NCI-H2196 treated with DMSO at 0.1 percent for 48 hours (cell line): ENCODE results near the gene GLI1.
"Not testable (repeated sequence)": the region's sequence is repeated elsewhere in the genome, so short reads cannot be mapped to it uniquely, and the experiment has no call there.

Experiments used
- DNase-seq: peaks from one replicate; lab custom pipeline; 2025; ENCODE audit not compliant: unreplicated experiment; lab: John Stamatoyannopoulos, UW

The GLI1 gene

GRCh38 chr12:57475271-57476161 lies 15.9 kb downstream of the GLI1 start:
- DNase-seq: no peak

DNA sequence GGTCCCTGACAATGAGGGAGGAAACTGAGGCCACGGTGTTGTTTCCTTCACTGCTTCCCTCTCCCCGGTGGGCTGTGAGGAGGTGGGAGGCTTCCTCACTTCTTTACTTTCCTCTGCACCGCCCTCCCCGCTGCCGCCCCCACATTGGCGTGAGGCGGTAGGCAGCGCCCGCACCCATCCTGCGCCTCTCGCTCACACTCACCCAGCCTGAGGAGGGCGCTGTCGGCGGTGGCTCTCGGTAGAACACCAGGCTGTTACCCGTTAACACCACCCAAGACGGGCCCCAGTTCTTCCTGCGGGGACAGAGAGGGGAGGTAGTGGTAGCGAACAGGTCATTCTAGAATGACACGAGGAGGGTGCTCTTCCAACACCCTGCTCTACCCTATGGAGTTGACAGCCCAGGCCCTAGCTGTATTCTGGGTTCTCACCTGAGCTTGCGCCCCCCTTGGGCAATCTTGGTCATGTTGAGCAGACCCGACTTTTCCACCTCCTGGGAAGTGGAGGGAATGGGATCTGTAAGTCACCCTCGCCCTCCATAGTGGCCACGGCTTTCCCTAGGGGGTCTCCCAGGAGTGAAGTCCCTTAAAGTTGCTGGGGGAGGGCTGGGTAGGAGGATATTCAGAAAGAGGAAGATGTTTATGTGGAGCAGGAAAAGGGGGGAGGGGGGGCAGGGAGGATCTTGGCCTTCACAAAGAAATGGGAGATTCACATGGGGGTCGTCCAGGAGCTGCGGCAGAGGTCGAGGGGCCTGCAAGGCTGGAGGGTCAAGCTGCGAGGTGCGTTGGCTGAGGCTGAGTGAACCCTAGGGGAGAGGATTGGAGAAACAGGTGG lies 16.8 kb downstream of the GLI1 start:
- DNase-seq: no peak

DNA sequence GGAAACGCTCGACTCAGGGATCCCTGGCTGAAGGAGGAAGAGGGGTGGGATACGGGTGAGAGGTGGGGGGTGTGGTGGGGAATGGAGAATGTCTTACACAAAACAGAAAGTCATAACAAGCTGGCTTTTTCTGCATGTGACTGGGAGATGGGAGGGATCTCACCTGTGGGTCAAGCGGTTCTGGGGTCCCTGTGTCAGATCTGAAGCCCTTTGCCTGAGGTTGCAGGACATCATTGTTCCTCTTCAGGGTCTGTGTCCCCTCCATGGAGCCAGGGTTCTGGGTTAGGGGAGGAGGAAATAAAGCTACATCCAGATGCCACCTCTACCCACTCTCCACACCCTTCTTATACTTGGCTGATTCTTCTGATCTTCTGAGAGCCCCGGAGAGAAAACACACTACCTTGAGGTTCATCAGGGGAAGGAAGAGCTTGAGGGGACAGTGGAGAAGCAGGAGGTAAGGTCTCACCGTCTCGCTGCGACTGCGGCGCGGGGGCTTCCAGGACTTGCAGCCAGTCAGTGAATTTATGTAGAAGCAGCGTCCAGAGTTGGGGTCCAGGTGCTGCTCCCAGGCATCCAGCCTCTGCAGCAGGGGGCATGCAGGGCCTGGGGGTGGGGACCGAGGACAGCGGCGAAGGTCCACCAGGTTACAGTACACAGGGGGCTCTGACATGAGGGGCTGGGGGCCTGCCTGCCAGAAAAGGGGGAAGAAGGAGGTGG lies 17.6 kb downstream of the GLI1 start:
- no peak for DNase-seq

DNA sequence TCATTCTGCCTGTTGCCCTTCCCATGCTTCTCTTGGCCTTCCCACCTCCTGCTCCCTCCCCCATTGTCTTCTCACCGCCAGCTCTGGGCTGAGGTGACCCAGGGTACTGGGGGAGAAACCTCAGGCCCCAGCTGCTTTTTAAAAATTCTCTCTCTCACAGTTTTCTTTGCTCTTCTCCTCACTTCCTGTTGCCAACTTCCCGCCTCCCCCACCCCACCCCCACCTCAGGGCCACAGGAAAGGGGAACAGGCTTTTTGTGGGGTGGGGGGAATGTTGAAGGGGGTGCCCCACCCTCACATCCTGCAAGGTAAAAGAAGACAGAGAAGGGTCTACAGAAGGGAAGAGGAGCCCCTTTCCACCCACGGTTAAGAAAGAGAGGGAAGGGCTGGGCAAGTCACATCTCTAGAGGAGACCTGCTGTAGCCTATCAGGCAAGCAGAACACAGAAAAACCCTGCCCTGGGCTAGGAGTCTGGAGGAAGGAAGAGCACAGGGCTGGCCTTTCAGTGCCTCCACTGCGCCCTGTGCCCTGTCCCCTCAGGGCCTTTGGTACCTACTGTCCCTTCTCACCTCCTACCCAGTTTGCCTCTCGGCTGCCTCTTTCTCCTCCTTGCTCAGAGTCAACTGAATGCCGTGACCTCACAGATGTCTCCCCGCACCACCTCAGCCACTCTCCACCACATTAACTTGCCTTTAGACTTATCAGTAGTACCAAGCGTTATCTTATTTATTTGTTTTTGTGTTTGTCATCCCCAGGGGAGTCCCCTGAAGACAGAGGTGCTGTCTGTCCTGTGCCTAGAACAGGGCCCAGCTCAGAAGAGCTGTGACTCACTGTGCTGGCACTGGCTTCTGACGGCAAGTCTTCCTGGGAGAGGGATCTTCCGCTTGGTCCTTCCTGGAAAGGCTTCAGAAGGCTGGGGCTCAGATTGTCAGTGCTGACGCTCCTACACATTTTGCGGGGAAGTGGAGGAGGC lies 18.4 kb downstream of the GLI1 start:
- no peak for DNase-seq

DNA sequence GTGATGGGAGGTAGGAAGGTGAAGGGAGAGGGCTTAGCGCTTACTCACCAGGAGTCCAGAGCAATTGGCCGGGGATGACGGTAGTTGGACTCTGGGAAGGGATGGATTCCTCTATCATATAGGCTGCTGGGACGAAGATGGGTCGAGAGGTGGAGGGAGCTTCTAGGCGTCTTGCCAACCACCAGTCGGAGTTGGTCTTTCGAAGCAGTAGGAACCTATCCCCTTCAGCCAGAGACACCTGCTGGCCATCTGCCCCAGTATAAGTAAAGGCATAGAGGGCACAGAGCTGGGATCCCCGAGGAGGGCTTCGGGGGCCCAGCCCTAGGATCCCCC lies 19.4 kb downstream of the GLI1 start:
- DNase-seq: no peak

DNA sequence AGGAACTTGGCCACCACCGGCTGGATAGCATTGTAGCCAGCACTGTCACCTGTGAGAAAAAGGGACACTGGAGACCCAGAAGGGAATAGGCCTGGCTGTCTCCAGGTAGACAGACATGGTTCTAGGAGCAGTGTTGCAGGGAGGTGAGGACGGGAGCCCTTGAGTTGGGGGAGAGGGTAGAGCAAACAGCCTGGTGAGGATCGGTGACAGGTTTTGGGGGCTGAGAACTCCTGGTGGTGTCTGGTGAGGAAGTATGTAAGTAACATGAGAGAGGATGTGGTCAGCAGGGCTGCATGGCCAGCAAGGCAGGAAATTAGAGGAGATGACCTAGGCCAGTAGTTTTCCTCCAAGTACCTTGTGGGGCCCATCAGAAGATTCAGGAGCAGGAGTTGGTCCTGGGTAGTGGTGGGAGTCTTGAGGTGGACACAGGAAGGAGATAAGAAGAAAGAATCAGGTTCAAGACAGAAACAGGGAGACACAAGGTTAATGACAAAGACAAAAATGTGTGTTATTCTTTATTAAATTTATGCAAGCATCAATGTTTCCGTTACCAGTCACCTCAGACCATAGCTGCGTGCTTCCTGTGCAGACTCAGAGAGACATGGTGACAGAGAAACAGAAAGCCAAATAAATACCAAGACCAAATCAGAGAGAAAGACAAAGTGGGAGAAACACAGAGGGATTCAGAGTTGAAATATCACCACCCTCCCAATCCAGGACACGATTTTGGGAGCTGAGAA lies 20.0 kb downstream of the GLI1 start, which contains the start of gene ARHGAP9:
Gene ARHGAP9, minus strand, starts transcription at position 491 of the 740 bp plus-strand sequence. Its CDS starts 460 bp downstream, at position 31.
- no peak for DNase-seq

DNA sequence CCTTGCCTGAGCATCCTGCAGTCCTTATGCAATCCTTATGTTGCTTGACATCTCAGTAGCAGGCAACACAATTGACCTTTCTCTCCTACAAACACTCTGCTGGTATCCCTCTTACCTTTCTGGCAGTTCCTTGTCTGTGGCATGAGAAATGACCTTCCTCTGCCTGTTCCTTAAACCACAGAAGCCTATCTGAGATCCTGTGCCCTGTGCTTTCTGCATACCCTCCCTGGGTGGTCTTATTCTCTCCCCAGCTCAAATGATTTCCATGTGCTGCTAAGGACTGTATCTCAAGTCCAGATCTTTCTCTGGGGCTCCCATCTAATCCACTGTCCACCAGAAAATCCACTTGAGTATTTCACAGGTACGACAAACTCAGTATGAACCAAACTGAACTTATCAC lies 22.1 kb downstream of the GLI1 start:
- no peak for DNase-seq

DNA sequence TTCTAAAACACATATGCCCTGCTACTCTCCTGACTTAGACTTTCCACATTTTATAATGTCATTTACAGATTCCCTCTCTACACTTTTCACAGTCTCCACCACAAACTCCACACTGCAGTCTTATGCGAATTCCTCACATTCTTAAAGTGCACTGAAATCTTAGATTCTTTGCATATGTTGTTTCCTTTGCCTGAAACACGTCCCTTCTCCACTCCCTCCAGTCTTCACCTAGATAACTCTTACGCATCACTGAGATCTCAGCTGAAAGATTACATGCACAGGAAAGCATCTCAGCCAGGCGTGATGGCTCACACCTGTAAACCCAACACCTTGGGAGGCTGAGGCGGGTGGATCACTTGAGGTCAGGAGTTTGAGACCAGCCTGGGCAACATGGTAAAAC lies 23.9 kb downstream of the GLI1 start:
- DNase-seq: no peak

DNA sequence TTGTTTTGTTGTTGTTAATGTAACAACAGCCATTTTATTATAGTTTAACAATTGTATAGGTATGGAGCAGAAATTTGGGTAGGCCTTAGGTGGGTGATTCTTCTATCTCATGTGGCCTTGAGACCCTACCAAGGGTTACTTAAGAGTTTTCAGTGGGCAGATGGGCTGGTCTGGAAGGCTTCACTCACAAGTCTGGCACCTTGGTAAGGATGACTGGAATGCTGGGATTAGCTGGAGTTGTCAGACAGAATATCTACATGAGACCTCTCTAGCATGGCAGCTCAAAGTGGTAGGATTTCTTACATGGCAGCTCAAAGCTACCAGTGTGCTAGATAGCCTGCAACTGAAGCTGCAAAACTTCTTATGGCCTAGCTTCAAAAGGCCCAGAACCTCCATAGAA lies 26.1 kb downstream of the GLI1 start:
- DNase-seq: no peak

DNA sequence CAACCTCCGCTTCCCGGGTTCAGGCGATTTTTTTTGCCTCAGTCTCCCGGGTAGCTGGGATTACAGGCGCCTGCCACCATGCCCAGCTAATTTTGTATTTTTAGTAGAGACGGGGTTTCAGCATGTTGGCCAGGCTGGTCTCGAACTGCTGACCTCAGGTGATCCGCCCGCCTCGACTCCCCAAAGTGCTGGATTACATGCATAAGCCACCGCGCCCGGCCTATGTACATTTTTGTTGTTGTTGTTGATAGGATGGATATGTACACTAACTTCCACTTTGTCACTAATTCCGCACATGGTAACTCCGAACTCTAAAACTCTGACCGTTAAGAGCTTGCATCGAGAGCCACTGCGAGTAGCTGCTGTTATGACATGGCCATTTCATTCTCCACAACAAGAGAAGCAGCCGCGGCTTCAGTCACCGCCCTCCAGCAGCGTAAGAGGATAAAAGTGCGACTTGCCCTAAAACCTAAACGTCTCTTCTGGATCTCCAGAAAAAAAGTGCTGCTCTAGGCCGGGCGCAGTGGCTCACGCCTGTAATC lies 27.5 kb downstream of the GLI1 start:
- no peak for DNase-seq

DNA sequence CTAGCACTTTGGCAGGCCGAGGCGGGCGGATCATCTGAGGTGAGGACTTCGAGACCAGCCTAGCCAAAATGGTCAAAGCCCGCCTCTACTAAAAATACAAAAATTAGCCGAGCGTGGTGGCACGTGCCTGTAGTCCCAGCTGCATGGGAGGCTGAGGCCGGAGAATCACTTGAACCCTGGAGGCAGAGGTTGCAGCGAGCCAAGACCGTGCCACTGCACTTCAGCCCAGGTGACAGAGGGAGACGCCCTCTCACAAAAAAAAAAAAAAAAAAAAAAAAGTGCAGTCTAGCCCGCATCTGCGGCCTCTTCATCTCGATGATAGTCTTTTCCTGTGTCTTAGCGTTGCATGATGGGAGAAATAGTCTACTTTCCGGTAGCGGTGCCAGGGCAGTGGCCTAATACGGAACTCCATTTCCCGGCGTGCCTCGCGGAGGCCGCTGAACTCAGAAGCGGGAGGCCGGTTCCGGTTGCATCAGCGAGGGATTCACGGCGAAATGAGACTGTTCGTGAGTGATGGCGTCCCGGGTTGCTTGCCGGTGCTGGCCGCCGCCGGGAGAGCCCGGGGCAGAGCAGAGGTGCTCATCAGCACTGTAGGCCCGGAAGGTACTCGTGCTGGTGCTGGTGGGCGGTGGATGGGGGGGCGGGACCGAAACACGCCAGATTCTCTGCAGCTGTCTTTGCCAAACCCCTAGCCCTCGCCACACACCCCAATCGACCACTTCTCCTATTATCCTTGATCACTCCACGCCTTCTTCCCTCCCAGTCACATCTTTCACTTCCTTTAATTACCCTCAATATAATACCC lies 28.2 kb downstream of the GLI1 start, which contains the start of gene MARS1:
Gene MARS1, plus strand, starts transcription at position 472 of the 805 bp plus-strand sequence. Its CDS starts 23 bp downstream, at position 495.
- peak; percentile 91 for DNase-seq

DNA sequence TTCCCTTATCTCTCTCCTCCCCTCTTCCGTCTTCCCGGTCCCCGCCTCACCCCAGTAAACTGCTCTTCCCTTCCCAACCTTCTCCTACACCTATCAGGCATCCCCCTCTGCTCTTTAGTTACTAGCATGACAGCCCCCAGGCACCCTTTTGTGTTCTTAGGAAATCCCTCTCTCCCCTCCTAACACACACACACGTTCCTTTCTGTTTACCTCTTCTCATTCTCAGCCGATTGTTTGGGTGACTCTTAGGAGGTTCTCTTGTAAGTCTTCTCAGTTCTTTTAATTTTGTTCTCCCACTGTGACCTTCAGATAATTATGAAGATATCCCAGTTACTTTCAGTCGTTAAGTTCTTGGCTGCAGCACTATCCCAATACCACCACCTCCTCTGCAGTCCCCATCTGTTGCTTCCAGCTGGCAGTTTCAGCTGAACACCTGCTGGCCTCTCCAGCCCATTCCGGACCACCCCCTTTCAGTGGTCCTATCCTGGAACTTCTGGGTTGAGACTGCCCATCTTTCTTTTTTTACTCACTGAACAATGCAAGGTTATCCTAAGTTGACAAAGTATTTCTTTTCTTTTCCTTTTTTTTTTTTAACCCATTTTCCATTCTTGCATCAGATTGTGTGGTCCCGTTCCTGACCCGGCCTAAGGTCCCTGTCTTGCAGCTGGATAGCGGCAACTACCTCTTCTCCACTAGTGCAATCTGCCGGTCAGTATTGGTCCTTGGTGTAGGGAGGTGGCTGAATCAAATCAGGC lies 29.0 kb downstream of the GLI1 start:
- DNase-seq: no peak

DNA sequence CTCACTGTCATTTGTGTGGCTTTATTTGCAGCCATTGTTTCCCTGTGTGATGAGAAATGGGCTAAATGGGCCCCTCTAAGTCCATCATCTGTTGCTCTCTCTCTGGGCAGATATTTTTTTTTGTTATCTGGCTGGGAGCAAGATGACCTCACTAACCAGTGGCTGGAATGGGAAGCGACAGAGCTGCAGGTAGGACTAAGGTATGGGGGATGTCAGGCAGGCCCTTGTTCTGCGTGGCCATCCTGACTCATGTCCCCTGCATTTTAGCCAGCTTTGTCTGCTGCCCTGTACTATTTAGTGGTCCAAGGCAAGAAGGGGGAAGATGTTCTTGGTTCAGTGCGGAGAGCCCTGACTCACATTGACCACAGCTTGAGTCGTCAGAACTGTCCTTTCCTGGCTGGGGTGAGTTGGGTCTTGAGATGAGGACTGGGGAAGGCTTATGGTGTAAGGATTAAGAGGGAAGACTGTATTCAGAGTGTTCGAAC lies 29.6 kb downstream of the GLI1 start:
- DNase-seq: no peak

GRCh38 chr12:57490126-57490525 lies 30.5 kb downstream of the GLI1 start:
- no peak for DNase-seq

- DNase-seq: peak; percentile 17
Observed at GRCh38 chr12:57491393-57492280, 32.1 kb downstream of the GLI1 start.

- not testable (repeated sequence) for DNase-seq
Observed at GRCh38 chr12:57495051-57495701, 35.6 kb downstream of the GLI1 start.
